NCI-H345 (cell line): ENCODE results near the gene POP7.

ENCODE experiments used
- DNase-seq: peaks from one replicate; lab custom pipeline; 2025; lab: John Stamatoyannopoulos, UW

POP7 gene

DNA sequence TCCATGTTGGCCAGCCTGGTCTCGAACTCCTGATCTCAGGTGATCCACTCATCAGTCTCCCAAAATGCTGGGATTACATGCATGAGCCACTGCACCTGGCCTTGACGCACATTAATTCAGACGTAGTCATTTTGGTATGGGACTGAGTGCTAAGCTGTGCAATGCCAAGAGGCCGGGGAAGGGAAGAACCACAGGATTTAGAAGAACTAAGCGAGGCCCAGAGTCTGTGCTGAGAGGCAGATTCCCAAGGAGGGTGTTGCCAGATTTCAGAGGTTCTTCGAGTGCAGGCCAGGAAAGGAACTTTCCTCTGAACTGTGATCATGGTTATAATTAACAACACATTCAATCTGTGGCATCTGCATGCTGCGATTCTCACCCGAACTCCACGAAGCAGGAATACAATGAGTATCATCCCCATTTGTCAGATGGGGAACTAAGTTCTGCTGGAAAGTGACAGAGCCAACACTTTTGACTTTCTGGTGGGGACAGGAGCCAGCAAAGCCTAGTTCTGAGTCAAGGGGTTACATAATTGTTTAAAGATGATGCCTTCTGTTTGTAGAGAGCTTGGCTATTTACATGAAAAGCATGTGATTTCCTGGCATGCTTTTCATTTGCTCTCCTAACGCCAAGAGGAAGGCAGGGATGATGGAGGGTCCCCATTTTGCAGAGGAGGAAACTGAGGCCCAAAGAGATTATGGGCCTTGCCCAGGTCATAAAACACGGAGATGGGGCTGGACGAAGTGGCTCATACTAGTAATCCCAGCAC, 21.3 kb downstream of the POP7 start:
- DNase-seq = no peak

- no peak for DNase-seq
These were observed 22.3 kb downstream of the POP7 start for GRCh38 chr7:100728196-100728595.

DNA sequence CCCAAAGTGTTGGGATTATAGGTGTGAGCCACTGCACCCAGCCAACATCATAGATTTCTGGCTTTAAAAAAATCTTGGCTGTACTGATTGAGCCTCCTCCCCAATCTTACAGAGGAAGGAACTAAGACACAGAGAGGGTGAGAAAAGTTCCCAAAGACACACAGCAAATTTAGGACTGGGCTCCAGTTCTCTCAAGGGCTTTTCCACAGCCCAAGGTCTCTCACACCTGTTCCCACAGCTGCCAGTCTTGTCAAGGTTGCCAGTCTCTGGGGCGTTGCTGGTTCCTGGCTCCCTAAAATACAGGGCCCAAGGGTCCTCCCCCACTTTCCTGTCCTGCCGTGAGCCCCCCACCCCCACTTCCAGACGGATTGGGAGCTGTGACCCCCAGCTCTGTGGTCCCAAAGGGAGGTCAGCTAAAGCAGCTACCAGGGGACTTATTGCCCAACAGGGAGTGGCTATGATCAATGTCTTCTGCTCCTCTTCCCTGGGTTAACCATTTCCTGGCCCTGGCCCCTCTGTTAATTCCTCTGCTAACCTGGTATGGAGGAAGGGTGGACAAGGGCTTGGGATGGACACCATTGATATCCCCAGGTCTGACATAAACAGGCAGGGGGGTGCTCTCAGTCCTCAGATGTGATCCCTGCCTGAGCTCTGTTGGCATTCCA, 24.3 kb downstream of the POP7 start:
- DNase-seq = no peak

- DNase-seq = no peak
These were observed 26.2 kb downstream of the POP7 start for GRCh38 chr7:100731937-100732636.

DNA sequence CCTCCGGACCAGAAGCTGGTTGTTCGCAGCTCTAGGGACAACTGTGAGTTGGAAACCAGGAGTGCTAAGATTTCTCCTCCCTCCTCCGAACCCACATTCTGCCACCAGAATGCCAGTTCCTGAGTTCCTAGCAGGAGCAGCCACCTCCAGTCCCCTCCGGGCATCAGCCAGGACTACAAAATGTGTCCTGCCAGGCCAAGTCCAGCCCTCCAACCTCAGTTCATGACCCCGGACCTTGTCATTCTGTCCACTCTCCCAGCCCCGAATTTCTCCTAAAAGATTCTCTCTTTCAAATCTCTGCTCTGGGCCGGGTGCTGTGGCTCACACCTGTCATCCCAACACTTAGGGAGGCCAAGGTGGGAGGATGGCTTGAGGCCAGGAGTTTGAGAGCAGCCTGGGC, 29.8 kb downstream of the POP7 start:
- no peak for DNase-seq

DNA sequence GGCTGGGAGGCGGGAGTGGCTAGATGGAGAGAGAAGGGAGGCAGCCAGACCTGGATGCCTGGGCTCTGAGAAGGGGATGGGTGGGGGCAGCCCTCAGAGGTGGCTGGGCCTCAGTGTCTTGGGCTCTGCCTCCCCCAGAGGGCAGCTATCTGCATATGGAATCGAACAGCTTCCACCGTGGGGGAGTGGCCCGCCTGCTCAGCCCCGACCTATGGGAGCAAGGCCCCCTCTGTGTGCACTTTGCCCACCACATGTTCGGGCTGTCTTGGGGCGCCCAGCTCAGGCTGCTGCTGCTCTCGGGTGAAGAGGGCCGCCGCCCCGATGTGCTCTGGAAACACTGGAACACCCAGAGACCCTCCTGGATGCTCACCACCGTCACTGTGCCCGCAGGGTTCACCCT, 30.8 kb downstream of the POP7 start:
- DNase-seq = no peak

DNA sequence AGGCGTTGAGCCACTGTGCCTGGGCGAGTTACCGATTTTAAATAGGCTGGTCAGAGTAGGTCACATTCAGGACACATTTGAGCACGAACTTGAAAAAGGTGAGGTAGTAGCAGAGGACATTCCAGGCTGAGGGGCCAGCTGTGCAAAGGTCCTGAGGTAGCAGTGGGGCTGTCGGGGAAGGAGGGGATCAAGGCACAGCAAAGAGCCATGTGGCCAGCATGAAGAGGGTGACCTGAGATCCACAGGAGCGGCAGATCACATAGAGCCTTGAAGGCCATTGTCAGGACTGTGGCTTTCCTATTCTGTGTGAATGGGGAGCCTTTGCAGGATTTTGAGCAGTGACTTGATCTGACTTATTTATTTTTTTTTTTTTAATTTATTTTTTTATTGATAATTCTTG, 34.0 kb downstream of the POP7 start:
- DNase-seq = no peak

GRCh38 chr7:100744605-100745004, 38.7 kb downstream of the POP7 start:
- DNase-seq = no peak

DNA sequence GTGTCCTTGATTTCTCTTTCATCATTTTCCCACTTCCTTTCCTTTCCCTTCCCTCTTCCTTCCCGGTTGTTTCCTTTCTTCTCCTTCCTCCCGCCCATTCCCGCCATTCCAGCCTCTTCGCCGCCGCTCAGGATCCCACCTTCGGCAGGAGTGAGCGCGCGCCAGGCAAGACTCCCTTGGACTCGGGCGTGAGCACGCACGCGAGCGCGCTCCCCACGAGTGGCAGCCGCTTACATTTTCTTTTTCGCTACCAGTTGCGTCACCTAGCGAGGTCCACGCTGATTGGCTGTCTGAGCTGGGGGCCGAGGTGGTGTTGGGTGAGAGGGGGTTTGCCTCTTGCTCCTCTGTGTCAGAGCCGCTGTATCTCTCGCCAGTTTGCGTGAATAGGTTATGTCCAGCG, 39.3 kb downstream of the POP7 start:
- peak; percentile 39 for DNase-seq

DNA sequence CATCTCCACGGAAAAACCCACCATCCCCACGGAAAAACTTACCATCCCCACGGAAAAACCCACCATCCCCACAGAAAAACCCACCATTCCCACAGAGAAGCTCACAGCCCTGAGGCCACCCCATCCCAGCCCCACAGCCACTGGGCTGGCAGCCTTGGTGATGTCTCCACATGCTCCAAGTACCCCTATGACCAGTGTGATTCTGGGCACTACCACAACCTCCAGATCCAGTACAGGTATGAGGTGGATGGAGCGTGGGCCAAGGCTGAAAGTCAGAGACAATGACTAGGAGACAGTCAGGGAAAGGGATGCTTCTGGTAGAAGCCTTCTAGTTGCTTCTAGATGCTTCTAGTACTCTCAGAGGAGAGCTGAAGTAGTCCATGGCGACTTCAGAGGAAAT, 47.1 kb downstream of the POP7 start:
- no peak for DNase-seq

DNA sequence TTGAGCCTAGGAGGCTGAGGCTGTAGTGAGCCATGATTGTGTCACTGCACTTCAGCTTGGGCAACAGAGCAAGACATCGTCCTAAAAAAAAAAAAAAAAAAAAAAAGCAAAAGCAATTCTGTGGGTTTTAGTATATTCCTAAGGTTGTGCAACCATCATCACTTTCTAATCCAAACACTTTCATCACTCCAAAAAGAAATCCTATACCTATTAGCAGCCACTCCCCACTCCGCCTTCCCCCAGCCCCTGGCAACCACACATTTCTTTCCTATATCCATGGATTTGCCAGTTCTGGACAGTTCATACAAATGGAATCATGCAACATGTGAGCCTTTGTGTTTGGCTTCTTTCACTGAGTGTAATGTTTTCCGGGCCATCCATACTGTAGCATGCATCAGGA, 47.8 kb downstream of the POP7 start:
- no peak for DNase-seq
